ENCODE data around the gene NCBP3. TPM values are rescaled to one million over a fixed set of nuclear protein-coding genes. Genes with fewer than 3 reads are reported as not detected.
"Not testable (repeated sequence)": the region's sequence is repeated elsewhere in the genome, so short reads cannot be mapped to it uniquely, and the experiment has no call there.

The NCBP3 gene
- total RNA-seq, 2 experiments from 2014 or later = 39.9 to 41.1 TPM

DNA sequence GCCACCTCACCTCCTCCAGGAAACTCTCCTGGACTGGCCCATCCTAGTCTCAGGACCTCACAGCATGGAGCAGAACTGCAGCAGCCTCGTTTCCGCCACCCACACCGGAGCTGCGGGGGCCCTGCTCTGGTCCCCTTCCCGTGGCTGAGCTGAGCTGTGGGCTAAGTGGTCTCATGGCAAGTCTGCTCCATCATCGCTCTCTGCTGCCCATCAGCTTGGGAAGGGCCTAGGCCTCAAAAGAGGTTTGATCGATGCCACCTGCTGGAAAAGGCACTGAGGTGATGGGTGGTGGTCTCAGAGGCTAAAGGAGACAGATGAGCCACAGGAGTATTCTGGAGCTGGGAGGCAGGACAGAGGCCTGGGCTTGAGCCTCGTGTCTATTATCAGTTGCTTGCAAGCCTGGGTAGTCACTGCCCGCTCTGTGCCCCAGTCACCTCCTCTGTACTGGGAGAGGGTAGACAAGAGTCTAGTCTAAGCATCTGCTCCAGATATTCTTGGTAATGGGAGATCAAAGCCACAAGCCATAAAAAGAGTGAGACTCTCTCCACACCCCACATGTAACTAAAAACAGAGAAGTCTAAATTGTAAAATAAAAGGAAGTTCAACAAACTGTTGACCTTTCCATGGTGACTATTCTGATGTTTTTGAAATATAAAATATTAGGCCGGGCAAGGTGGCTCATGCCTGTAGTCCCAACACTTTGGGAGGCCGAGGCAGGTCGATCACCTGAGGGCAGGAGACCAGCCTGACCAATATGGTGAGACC lies 46.7 kb downstream of the NCBP3 start:
- no peak overlapping the region for H3K27ac Mint-ChIP-seq

DNA sequence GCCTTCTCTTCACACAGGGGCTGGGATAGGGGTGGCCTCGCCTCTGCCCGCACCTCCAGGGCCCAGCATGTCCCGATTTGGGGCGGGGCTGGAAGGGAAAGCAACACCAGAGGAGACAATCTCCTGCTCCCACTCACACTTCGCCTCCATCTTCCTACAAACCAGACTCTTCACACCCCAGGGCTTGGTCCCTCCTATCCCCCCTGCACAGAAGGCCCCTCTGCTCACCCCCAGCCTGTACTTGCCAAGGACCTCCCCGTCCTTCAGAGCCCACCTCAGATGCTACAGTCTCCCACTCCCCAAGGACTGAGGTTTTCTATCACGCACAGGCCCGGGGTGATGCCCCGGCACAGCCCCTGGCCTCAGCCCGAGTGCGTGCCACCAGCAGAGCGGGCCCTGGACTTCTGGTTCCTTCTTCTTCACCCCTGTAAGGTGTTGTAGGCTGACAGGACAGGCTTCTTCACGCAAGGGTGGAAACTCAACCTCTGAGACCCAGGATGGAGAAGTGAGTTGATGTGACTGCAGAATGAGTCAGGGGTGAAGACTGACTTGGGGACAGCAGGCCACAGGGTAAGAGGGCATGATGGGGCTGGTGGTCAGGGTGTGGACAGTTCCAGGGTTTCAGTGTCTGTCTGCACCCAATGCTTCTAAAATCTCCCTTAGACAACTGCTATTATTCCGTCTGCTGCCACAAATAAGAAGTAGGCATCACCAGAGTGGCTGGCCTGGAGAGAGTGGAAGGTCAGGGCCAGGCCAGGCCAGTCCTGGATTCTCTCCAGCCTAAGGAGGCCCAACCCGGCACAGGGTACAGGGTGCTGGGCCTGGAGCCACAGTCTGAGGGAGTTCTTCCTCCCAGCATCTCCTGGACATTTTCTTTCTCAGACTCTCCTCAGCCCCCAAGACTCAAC lies 47.5 kb downstream of the NCBP3 start:
- peaks cover 30% of the 10 kb centered on the region for H3K4me1 Mint-ChIP-seq
- no peak overlapping the region for H3K27ac Mint-ChIP-seq
- DNase-seq = no peak
- H3K27me3 Mint-ChIP-seq = peaks cover 3% of the 10 kb centered on the region
- H3K36me3 Mint-ChIP-seq = no peaks in the 10 kb centered on the region
- peak overlapping the region; percentile 16 for H3K4me3 Mint-ChIP-seq
- H3K9me3 Mint-ChIP-seq = no peaks in the 10 kb centered on the region

More for the DNA sequence above, 46.7 kb downstream of the NCBP3 start:
- Mint-ChIP-seq H3K27me3 (peaks cover 3% of the 10 kb centered on the region), H3K4me1 (peaks cover 33% of the 10 kb centered on the region), H3K36me3 (no peaks in the 10 kb centered on the region), H3K9me3 (no peaks in the 10 kb centered on the region), H3K4me3 (no peak overlapping the region)
- no peak for DNase-seq

DNA sequence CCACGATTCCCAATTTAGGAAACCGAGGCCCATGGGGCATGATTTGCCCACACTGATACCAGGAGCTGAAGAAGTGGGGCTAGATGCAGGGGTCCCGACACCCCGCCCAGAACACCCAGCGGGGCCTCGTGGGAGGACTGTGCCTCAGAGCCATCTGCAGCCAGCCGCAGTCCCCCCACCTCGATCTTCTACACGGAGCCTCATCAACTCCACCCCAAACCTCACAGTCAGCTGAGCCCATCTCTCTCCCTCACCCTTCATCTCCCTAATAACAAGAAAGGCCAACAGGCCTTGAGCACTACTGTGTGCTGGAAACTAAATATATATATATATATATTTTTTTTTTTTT lies 49.2 kb downstream of the NCBP3 start:
- H3K9me3 Mint-ChIP-seq = no peaks in the 10 kb centered on the region
- H3K4me3 Mint-ChIP-seq = no peak overlapping the region
- peaks cover 7% of the 10 kb centered on the region for H3K27me3 Mint-ChIP-seq
- H3K4me1 Mint-ChIP-seq = peaks cover 31% of the 10 kb centered on the region
- DNase-seq = no peak
- H3K27ac Mint-ChIP-seq = peak overlapping the region; percentile 55
- no peaks in the 10 kb centered on the region for H3K36me3 Mint-ChIP-seq

DNA sequence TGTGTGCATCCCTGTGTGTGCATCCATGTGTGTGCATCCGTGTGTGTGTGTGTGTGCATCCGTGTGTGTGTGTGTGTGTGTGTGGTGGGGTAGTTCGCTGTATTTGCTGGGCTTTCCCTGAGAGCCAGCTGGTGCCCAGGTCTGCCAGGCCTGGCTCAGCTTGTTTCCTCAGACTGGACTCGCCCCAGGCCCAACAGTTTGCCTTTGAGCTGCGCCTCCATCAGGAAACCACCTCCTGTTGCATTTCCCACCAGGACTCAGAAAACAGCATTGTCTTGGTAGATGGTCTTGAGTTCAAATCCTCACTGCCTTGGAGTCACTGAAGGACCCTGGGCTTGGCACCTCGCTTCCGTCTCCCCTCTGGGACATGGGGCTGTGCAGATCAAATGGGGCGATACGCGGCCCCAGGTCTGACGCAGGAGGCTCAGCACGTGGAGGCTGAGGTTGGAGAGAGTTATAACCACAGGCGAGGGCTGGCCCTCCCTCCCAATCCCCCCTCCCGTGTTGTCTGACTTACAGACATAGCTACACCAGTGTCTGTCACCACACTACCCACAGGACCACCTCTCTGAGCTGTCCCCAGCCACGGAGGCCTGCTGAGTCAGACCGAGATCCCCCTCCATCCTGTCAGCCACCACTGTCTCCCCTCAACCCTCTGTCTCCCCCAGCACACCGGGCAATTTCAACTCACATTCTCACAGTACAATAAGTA lies 49.8 kb downstream of the NCBP3 start:
- Mint-ChIP-seq H3K36me3 (no peaks in the 10 kb centered on the region), H3K4me3 (no peak overlapping the region), H3K27me3 (peaks cover 7% of the 10 kb centered on the region), H3K27ac (peak overlapping the region; percentile 55), H3K9me3 (no peaks in the 10 kb centered on the region), H3K4me1 (peaks cover 36% of the 10 kb centered on the region)
- peak; percentile 89 for DNase-seq

DNA sequence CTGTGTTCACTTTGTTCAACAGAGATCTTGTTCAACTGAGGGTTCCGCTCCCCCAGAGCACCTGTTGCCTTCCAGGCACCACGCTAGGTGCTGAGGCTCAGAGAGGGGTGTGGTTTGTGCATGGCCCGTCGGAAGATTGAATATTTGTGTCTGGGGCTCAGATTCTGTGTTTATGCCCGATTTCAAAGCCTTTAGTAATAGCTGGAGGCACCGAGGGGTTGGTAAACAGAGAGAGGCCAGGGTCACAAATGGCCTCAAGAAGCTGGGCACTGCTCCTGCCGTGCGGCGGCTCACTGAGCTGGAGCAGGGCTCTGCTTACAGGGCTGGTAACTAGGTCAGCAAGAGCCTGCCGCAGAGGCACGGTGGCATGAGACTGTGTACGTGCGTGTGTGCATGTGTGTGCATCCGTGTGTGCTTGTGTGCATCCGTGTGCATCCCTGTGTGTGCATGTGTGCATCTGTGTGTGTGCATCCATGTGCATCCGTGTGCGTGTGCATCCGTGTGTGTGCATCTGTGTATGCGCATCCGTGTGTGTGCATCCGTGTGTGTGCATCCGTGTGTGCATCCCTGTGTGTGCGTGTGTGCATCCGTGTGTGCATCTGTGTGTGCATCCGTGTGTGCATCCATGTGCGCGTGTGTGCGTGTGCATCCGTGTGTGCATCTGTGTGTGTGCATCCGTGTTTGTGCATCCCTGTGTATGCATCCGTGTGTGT lies 50.5 kb downstream of the NCBP3 start:
- peak; percentile 23 for DNase-seq
- H3K9me3 Mint-ChIP-seq = no peaks in the 10 kb centered on the region
- peaks cover 38% of the 10 kb centered on the region for H3K4me1 Mint-ChIP-seq
- peak overlapping the region; percentile 67 for H3K27ac Mint-ChIP-seq
- H3K27me3 Mint-ChIP-seq = peaks cover 7% of the 10 kb centered on the region
- H3K4me3 Mint-ChIP-seq = no peak overlapping the region
- no peaks in the 10 kb centered on the region for H3K36me3 Mint-ChIP-seq

DNA sequence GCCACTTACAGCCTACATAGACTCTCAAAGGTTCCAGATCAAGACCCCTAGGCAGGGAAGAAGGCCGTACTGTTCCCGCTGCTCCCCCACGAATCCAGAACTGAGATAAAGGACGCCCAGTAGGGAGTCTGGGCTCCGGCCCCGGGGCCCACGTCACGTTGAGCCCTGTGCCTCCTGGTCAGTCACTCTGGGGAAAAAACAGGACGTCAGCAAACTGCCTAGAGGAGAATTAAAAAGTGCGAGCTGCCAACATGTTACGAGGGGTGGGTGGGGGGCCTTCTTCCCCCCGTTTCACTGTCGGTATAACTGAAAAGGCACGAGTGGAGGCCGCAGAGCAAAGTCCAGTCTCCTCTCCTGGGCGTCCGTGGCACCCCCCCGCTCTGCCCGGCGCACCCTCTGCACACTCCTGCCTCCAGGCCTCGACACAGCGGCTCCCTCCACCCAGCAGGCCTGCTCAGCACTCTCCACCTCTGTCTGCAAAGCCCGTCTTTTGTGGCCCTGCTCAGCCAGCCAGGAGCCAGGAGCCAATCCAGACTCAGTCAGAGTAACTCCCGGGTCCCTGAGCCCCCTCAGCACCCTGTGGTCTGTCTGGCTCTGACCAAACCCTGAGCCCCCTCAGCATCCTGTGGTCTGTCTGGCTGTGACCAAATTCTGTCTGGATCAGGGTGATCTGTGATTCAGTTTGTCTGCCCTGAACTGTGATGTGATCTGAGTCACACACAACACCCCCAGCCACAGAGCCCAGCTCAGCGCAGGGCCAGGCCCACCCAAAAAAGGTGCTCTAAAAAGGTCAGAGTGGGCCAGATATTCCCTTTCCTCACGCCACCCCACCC lies 51.3 kb downstream of the NCBP3 start:
- H3K27ac Mint-ChIP-seq = peak overlapping the region; percentile 67
- H3K4me3 Mint-ChIP-seq = peak overlapping the region; percentile 6
- H3K27me3 Mint-ChIP-seq = peaks cover 7% of the 10 kb centered on the region
- DNase-seq = peak; percentile 70
- H3K9me3 Mint-ChIP-seq = no peaks in the 10 kb centered on the region
- peaks cover 43% of the 10 kb centered on the region for H3K4me1 Mint-ChIP-seq
- no peaks in the 10 kb centered on the region for H3K36me3 Mint-ChIP-seq

DNA sequence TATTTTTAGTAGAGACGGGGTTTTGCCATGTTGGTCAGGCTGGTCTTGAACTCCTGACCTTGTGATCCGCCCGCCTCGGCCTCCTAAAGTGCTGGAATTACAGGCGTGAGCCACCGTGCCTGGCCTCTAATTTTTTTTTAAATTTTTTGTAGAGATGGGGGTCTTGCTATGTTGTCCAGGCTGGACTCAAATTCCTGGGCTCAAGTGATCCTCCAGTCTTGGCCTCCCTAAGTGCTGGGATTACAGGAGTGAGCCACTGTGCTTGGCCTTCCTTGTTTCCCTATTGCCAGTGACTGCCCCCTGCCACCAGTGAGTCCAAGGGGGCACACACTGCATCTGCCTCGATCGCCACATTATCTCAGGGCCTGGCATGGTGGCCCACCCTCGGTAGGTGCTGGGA lies 51.9 kb downstream of the NCBP3 start:
- DNase-seq, H3K27ac Mint-ChIP-seq, H3K36me3 Mint-ChIP-seq, H3K4me3 Mint-ChIP-seq, H3K27me3 Mint-ChIP-seq, H3K9me3 Mint-ChIP-seq: not testable (repeated sequence)
- peaks cover 45% of the 10 kb centered on the region for H3K4me1 Mint-ChIP-seq

DNA sequence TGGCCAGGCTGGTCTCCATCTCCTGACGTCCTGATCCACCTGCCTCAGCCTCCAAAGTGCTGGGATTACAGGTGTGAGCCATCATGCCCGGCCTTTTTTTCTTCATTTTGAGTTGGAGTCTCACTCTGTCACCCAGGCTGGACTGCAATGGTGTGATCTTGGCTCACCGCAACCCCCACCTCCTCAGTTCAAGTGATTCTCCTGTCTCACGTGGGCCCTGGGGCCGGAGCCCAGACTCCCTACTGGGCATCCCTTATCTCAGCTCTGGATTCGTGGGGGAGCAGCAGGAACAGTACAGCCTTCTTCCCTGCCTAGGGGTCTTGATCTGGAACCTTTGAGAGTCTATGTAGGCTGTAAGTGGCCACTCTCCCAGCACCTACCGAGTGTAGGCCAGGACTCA lies 52.8 kb downstream of the NCBP3 start:
- not testable (repeated sequence) for H3K27ac Mint-ChIP-seq, H3K27me3 Mint-ChIP-seq, H3K36me3 Mint-ChIP-seq, H3K9me3 Mint-ChIP-seq, H3K4me3 Mint-ChIP-seq, DNase-seq
- H3K4me1 Mint-ChIP-seq = peaks cover 46% of the 10 kb centered on the region

DNA sequence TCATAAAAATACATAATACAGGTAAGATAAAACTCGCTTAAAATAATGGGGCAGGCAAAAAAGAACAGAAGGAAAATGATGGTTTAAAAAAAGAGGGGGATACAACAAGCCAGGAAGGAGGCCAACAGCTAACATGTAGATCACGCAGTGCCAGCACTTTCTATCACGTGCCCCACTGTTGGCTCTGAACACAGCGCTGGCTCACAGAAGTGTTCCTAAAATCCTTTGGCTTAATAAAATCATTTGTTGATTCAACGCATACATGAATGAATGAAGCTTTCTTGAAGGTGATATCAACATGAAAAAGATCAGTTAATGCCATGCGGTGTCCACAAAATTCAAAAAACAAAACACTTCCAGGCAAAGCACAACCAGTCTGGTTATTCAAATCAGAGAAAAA lies 53.6 kb downstream of the NCBP3 start:
- no peaks in the 10 kb centered on the region for H3K9me3 Mint-ChIP-seq
- peaks cover 7% of the 10 kb centered on the region for H3K27me3 Mint-ChIP-seq
- H3K27ac Mint-ChIP-seq = no peak overlapping the region
- H3K4me1 Mint-ChIP-seq = peaks cover 50% of the 10 kb centered on the region
- no peak overlapping the region for H3K4me3 Mint-ChIP-seq
- no peak for DNase-seq
- no peaks in the 10 kb centered on the region for H3K36me3 Mint-ChIP-seq

DNA sequence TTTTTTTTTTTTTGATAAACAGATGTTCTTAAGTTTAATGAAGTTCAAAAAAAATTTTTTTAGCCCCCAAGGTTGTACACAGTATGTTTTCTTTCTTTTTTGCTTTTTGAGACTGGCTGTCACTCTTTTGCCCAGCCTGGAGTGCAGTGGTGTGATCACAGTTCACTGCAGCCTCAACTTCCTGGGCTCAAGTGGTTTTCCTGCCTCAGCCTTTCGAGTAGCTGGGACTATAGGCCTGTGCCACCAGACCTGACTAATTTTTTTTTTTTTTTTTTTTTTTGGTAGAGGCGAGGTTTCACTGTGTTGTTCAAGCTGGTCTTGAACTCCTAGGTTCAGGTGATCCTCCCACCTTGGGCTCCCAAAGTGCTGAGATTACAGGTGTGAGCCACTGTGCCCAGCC lies 57.8 kb downstream of the NCBP3 start:
- H3K36me3 Mint-ChIP-seq = no peaks in the 10 kb centered on the region
- no peak overlapping the region for H3K27ac Mint-ChIP-seq
- no peak for DNase-seq
- peaks cover 28% of the 10 kb centered on the region for H3K4me1 Mint-ChIP-seq
- H3K4me3 Mint-ChIP-seq = no peak overlapping the region
- peaks cover 1% of the 10 kb centered on the region for H3K27me3 Mint-ChIP-seq
- H3K9me3 Mint-ChIP-seq = no peaks in the 10 kb centered on the region

DNA sequence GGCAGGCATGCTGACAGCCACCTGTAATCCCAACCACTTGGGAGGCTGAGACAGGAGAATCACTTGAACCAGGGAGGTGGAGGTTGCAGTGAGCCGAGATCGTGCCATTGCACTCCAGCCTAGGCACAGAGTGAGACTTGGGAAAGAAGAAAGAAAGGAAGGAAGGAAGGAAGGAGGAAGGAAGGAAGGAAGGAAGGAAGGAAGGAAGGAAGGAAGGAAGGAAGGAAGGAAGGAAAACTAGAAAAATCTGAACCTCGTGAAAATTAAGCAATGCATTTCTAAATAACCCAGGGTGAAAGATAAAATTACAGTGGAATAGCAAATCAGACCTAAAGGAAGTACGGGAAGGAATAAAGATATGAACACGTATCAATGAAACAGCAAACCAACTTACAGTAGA lies 60.7 kb downstream of the NCBP3 start:
- not testable (repeated sequence) for H3K36me3 Mint-ChIP-seq, H3K4me3 Mint-ChIP-seq, DNase-seq, H3K27ac Mint-ChIP-seq, H3K27me3 Mint-ChIP-seq, H3K9me3 Mint-ChIP-seq
- H3K4me1 Mint-ChIP-seq = peaks cover 15% of the 10 kb centered on the region

DNA sequence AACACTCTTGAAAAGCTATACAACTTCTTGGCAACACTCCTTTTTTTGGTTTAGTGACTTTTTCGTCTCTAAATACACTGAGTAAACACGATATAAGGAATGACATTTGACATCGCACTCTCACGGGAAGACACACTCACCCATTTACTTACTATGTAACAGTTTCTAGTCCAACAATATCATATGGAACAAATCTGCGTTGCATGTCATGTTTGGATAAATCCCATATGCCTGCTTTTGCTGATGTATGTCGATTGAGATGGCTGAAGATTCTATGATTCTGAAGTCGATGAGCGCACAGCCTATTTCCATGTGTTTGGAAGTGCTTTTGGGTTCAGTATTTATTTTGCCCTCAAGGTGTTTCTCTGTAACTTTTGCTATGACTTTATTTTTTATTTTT lies 63.3 kb downstream of the NCBP3 start:
- no peaks in the 10 kb centered on the region for H3K36me3 Mint-ChIP-seq
- no peaks in the 10 kb centered on the region for H3K9me3 Mint-ChIP-seq
- no peak for DNase-seq
- no peak overlapping the region for H3K4me3 Mint-ChIP-seq
- H3K27me3 Mint-ChIP-seq = no peaks in the 10 kb centered on the region
- H3K27ac Mint-ChIP-seq = no peak overlapping the region
- H3K4me1 Mint-ChIP-seq = peaks cover 4% of the 10 kb centered on the region

DNA sequence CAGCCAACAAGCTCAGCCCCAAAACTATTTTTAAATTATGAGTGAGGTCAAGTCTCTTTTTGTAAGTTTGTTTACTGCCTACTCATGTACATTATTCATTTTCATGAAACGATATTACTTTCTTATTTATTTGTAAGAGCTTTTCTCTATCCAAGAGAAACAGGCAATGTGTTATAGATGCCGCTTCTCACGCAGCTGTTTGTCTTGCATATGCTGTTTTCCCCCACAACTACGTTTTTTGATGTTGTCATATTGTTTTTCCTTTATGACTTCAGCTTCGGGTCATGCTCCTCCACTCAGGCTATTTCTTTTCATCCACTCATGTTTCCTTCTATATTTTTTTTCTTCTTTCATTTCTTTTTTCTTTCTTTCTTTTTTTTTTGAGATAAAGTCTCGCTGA lies 65.1 kb downstream of the NCBP3 start:
- H3K27ac Mint-ChIP-seq = no peak overlapping the region
- no peaks in the 10 kb centered on the region for H3K36me3 Mint-ChIP-seq
- no peak for DNase-seq
- H3K27me3 Mint-ChIP-seq = no peaks in the 10 kb centered on the region
- H3K4me1 Mint-ChIP-seq = no peaks in the 10 kb centered on the region
- no peaks in the 10 kb centered on the region for H3K9me3 Mint-ChIP-seq
- no peak overlapping the region for H3K4me3 Mint-ChIP-seq
